ENCODE results near the gene NIN.

The NIN gene

DNA sequence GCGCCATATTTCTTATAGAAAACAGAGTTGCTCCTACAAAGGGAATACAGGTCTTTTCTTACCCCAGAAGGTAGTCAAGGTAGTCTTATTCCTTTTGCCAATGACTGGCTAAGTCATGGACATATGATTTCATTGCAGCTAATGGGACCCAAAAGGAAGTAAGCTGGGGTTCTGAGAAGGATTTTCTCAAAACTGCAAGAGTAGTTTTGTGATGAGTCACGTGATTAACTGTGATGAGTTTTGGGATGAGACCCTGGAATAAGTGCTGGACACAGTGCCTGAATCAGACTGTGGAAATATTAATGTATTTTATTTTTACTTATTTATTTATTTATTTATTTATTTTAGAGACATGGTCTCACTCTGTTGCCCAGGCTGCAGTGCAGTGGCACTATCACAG lies 13.4 kb upstream of the NIN start (continued):
- TF ChIP-seq, protein P1, sequence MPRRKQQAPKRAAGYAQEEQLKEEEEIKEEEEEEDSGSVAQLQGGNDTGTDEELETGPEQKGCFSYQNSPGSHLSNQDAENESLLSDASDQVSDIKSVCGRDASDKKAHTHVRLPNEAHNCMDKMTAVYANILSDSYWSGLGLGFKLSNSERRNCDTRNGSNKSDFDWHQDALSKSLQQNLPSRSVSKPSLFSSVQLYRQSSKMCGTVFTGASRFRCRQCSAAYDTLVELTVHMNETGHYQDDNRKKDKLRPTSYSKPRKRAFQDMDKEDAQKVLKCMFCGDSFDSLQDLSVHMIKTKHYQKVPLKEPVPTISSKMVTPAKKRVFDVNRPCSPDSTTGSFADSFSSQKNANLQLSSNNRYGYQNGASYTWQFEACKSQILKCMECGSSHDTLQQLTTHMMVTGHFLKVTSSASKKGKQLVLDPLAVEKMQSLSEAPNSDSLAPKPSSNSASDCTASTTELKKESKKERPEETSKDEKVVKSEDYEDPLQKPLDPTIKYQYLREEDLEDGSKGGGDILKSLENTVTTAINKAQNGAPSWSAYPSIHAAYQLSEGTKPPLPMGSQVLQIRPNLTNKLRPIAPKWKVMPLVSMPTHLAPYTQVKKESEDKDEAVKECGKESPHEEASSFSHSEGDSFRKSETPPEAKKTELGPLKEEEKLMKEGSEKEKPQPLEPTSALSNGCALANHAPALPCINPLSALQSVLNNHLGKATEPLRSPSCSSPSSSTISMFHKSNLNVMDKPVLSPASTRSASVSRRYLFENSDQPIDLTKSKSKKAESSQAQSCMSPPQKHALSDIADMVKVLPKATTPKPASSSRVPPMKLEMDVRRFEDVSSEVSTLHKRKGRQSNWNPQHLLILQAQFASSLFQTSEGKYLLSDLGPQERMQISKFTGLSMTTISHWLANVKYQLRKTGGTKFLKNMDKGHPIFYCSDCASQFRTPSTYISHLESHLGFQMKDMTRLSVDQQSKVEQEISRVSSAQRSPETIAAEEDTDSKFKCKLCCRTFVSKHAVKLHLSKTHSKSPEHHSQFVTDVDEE (CRISPR knock-in tag; IDR thresholded peaks at IDR 0.05) = no peak
- no peak for TF ChIP-seq ZNF8 (CRISPR knock-in tag; IDR thresholded peaks at IDR 0.05)
- no peak for TF ChIP-seq PPARA (CRISPR knock-in tag; IDR thresholded peaks at IDR 0.05; ENCODE audit: borderline replicate concordance)
- no peak for TF ChIP-seq ARNTL (CRISPR knock-in tag; IDR thresholded peaks at IDR 0.05; ENCODE audit: borderline replicate concordance, low read depth)
- no peak for TF ChIP-seq ZC3H10 (CRISPR knock-in tag; IDR thresholded peaks at IDR 0.05)
- no peak for TF ChIP-seq ESRRG (CRISPR knock-in tag; IDR thresholded peaks at IDR 0.05)

DNA sequence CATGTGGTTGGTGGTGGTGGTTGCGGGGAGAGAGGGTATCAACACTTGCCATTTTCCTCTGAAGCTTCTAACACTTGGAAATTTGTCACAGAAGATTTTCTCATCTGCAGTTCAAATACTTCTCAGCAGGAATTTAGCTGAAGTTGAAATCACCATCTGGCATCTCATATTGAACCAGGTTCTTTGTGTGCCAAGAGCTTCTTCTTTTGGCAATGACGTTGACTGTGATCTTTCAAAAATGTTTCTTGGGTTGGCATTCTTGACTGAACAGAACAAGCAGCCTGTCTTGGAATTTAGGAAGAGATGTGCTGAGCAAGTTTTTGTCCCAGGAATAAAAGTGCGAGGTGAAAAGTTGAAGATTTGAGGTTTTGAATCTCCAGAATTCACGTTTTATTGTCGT lies 8.7 kb upstream of the NIN start:
- no peak for ATAC-seq
- TF ChIP-seq BACH2 (CRISPR knock-in tag; IDR thresholded peaks at IDR 0.05; ENCODE audit: borderline replicate concordance) (no peak), CSDC2 (CRISPR knock-in tag; IDR thresholded peaks at IDR 0.05) (no peak), TOX (CRISPR knock-in tag; IDR thresholded peaks at IDR 0.05; ENCODE audit: borderline replicate concordance) (no peak), RARB (CRISPR knock-in tag; IDR thresholded peaks at IDR 0.05) (no peak), PPARA (CRISPR knock-in tag; IDR thresholded peaks at IDR 0.05; ENCODE audit: borderline replicate concordance) (no peak)
- TF ChIP-seq, protein P2, sequence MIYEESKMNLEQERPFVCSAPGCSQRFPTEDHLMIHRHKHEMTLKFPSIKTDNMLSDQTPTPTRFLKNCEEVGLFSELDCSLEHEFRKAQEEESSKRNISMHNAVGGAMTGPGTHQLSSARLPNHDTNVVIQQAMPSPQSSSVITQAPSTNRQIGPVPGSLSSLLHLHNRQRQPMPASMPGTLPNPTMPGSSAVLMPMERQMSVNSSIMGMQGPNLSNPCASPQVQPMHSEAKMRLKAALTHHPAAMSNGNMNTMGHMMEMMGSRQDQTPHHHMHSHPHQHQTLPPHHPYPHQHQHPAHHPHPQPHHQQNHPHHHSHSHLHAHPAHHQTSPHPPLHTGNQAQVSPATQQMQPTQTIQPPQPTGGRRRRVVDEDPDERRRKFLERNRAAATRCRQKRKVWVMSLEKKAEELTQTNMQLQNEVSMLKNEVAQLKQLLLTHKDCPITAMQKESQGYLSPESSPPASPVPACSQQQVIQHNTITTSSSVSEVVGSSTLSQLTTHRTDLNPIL (CRISPR knock-in tag; IDR thresholded peaks at IDR 0.05; ENCODE audit: low read depth) = no peak
- TF ChIP-seq, protein P1 (CRISPR knock-in tag; IDR thresholded peaks at IDR 0.05) = no peak

DNA sequence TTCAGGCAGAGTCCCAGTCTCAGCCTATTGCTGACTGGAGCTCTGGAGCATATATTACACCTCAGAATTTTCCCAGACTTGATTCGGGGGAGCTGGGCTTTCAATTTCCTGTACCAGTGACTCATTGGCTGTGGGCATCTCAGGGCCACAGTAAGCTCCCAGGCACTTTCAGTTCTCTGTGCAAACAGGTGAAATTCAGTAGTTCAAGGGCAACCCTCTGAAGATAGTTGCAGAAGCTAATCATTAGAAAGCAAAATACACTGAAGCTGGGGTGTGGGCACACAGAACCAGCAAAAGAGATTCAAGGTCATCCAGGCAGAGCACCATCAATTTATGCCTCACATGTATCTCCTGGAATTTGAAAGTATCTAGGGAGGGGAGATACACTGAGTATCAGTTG lies 8.1 kb upstream of the NIN start:
- ATAC-seq = no peak
- TF ChIP-seq ZNF8 (CRISPR knock-in tag; IDR thresholded peaks at IDR 0.05) = no peak
- no peak for TF ChIP-seq ZC3H10 (CRISPR knock-in tag; IDR thresholded peaks at IDR 0.05)
- TF ChIP-seq, protein P3, sequence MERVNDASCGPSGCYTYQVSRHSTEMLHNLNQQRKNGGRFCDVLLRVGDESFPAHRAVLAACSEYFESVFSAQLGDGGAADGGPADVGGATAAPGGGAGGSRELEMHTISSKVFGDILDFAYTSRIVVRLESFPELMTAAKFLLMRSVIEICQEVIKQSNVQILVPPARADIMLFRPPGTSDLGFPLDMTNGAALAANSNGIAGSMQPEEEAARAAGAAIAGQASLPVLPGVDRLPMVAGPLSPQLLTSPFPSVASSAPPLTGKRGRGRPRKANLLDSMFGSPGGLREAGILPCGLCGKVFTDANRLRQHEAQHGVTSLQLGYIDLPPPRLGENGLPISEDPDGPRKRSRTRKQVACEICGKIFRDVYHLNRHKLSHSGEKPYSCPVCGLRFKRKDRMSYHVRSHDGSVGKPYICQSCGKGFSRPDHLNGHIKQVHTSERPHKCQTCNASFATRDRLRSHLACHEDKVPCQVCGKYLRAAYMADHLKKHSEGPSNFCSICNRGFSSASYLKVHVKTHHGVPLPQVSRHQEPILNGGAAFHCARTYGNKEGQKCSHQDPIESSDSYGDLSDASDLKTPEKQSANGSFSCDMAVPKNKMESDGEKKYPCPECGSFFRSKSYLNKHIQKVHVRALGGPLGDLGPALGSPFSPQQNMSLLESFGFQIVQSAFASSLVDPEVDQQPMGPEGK (CRISPR knock-in tag; IDR thresholded peaks at IDR 0.05; ENCODE audit: borderline replicate concordance) = no peak
- no peak for TF ChIP-seq ZNF565 (CRISPR knock-in tag; conservative IDR thresholded peaks at IDR 0.05; ENCODE audit: low read depth)
- TF ChIP-seq PPARA (CRISPR knock-in tag; IDR thresholded peaks at IDR 0.05; ENCODE audit: borderline replicate concordance) = no peak
- TF ChIP-seq ESRRG (CRISPR knock-in tag; IDR thresholded peaks at IDR 0.05) = no peak
- TF ChIP-seq ZFP30 (CRISPR knock-in tag; IDR thresholded peaks at IDR 0.05) = no peak
- no peak for TF ChIP-seq GLIS3 (CRISPR knock-in tag; IDR thresholded peaks at IDR 0.05)
- TF ChIP-seq ARNTL (CRISPR knock-in tag; IDR thresholded peaks at IDR 0.05; ENCODE audit: borderline replicate concordance, low read depth) = no peak
- no peak for TF ChIP-seq RARB (CRISPR knock-in tag; IDR thresholded peaks at IDR 0.05)
- TF ChIP-seq CSDC2 (CRISPR knock-in tag; IDR thresholded peaks at IDR 0.05) = no peak
- TF ChIP-seq BACH2 (CRISPR knock-in tag; IDR thresholded peaks at IDR 0.05; ENCODE audit: borderline replicate concordance) = no peak
- no peak for TF ChIP-seq TOX (CRISPR knock-in tag; IDR thresholded peaks at IDR 0.05; ENCODE audit: borderline replicate concordance)
- TF ChIP-seq, protein P2 (CRISPR knock-in tag; IDR thresholded peaks at IDR 0.05; ENCODE audit: low read depth) = no peak
- no peak for TF ChIP-seq TCF4 (CRISPR knock-in tag; IDR thresholded peaks at IDR 0.05; ENCODE audit: borderline replicate concordance)
- TF ChIP-seq, protein P4, sequence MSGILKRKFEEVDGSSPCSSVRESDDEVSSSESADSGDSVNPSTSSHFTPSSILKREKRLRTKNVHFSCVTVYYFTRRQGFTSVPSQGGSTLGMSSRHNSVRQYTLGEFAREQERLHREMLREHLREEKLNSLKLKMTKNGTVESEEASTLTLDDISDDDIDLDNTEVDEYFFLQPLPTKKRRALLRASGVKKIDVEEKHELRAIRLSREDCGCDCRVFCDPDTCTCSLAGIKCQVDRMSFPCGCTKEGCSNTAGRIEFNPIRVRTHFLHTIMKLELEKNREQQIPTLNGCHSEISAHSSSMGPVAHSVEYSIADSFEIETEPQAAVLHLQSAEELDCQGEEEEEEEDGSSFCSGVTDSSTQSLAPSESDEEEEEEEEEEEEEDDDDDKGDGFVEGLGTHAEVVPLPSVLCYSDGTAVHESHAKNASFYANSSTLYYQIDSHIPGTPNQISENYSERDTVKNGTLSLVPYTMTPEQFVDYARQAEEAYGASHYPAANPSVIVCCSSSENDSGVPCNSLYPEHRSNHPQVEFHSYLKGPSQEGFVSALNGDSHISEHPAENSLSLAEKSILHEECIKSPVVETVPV (CRISPR knock-in tag; IDR thresholded peaks at IDR 0.05) = no peak
- no peak for TF ChIP-seq ZFP3 (CRISPR knock-in tag; IDR thresholded peaks at IDR 0.05)
- TF ChIP-seq OSR1 (CRISPR knock-in tag; IDR thresholded peaks at IDR 0.05) = no peak

Data from SK-N-SH treated with all-trans-retinoic acid at 6 μM for 48 hours (cell line).